Bone marrow (tissue), 2 donors: ENCODE results near the gene BTNL2.
"Not testable (repeated sequence)": the region's sequence is repeated elsewhere in the genome, so short reads cannot be mapped to it uniquely, and the experiment has no call there.

Experiments
- DNase-seq, 2 donors: peaks; one replicate each; lab custom pipeline; 2025; lab: John Stamatoyannopoulos, UW

Gene BTNL2

GRCh38 chr6:32406857-32407256 lies at the start of gene BTNL2:
TSS of gene BTNL2 (minus strand) at chr6:32407181. CDS start at chr6:32407123, 58 bp downstream.
- no peak for DNase-seq

- no peak for DNase-seq
These were observed 42.2 kb upstream of the BTNL2 start for GRCh38 chr6:32449088-32449736.

GRCh38 chr6:32447932-32448331 lies 41.0 kb upstream of the BTNL2 start:
- DNase-seq = no peak

GRCh38 chr6:32445321-32445854 lies 38.4 kb upstream of the BTNL2 start:
- DNase-seq = no peak

DNA sequence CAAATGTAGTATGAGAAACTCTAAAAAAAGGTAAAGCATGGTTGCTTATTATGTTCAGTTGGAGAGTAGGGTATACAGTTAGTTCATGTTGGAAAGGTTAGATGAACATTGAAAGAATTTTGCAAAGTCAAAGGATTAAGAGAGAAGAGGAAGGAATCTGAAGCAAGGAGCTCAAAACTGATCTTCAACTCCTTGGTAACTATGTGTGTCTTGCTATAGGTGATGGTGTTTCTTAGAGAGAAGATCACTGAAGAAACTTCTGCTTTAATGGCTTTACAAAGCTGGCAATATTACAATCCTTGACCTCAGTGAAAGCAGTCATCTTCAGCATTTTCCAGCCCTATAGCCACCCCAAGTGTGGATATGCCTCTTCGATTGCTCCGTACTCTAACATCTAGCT lies 37.5 kb upstream of the BTNL2 start:
- no peak for DNase-seq

- no peak for DNase-seq
These were observed 36.1 kb upstream of the BTNL2 start for GRCh38 chr6:32442977-32443552.

GRCh38 chr6:32442243-32442667 lies 35.3 kb upstream of the BTNL2 start:
- DNase-seq = no peak

- peak; percentile 13 to 96 for DNase-seq
These were observed 32.7 kb upstream of the BTNL2 start, which contains the start of gene HLA-DRA for GRCh38 chr6:32439602-32440214. TSS of gene HLA-DRA (plus strand) at chr6:32439887. CDS start at chr6:32439951, 64 bp downstream.

- DNase-seq = no peak
These were observed 32.2 kb upstream of the BTNL2 start for GRCh38 chr6:32439139-32439538.

- peak in 1 of 2 donors; percentile 88 for DNase-seq
These were observed 30.2 kb upstream of the BTNL2 start for GRCh38 chr6:32436995-32437836.

GRCh38 chr6:32436186-32436585 lies 29.2 kb upstream of the BTNL2 start:
- DNase-seq = no peak

DNA sequence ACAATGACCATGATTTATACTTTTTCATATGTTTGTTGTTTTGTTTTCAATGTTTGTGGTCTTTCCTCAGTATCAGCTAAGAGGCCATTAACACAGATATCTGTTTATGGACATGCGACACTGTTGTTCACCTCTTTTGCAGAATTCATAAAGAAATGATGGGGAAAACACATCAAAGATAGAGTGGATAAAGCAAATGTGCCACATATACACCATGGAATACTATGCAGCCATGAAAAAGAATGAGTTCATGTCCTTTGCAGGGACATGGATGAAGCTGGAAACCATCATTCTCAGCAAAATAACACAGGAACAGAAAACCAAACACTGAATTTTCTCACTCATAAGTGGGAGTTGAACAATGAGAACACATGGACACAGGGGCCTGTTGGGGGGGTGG lies 27.0 kb upstream of the BTNL2 start:
- DNase-seq = not testable (repeated sequence)

- no peak for DNase-seq
These were observed 25.1 kb upstream of the BTNL2 start for GRCh38 chr6:32432050-32432450.

GRCh38 chr6:32431142-32431541 lies 24.2 kb upstream of the BTNL2 start:
- no peak for DNase-seq

DNA sequence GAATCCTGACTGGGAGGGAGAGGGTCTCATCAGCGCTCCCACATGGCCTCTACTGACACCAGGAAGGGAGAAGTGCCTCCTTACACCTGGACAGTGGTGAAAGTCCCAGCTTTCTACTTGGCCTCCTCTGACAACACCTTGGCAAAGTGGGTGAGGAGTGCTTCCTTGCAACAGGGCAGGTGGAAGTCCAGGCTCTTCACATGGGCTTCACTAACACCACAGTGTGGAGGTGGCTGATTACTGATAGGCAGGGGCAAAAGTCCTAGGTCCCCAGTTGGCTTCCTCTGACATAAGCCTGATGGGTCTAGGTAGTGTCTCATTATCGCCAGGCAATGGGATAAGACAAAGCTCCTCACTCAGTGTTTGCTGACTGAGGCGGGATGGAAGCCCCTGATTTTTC lies 23.2 kb upstream of the BTNL2 start:
- no peak for DNase-seq

DNA sequence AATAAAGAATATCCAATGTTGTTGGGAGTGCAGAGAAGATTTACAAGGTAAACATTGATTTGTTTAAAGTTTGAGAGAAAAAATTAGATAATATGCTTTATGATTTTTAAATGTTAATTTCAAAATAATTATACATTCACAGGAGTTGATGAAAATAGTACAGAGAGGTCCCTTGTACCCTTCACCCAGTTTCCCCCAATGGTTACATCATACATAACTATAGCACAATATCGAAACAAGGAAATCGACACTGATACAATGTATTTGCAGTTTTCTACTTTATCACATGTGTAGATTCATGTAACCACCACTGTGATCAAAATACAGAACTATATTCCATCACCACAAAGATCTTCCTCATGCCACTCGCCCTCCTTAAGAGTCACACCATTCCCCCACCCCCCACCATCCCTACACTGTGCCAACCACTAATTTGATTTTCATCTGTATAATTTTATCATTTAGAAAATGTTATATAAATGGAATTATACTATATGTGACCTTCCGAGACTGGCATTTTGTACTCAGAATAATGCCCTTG lies 21.0 kb upstream of the BTNL2 start:
- no peak for DNase-seq

DNA sequence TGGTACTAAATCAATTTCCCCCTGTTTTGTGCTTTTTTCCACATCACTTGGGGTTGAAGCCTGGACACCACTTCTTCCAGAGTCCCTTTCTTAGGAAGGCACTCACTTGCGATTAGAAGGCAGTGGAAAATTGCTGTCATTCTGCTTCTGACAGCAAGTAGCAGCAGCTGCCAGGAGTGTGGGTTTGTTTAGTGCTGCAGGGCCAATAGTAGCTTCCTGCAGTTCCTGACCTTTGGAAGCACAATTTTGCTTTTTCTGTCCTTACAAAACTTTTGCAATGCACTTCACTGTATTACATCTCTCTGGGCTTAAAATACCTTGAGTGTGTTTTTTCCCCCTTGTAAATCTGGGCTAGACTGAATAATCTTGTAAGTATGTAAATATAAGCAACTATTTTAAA lies 20.2 kb upstream of the BTNL2 start:
- DNase-seq = no peak

GRCh38 chr6:32426338-32426737 lies 19.4 kb upstream of the BTNL2 start:
- no peak for DNase-seq

- no peak for DNase-seq
These were observed 17.8 kb upstream of the BTNL2 start for GRCh38 chr6:32424589-32425300.

- no peak for DNase-seq
These were observed 9.1 kb upstream of the BTNL2 start for GRCh38 chr6:32416036-32416435.

DNA sequence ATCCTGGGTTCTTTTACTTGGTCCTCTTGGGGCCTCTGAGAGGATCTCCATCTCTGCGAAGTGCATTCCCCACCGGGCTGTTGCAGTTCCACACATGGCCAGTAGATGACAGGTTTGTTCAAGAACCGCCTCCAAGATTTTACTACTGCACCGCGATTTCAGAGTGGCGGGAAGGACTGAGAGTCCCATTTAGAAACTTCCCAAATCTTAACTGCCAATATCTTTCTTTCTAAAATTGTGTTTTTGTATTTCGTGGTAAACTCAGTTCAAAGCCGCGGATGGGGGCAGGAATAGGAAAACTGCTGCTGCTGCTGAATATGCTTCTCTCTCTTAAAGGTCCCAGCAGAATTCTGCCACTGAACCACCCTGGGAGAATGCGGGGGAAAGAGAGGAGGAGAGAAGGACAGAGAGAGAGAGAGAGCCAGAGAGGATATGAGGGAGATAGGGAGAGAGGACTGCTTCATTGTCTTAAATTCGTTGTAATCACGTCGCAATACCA lies 8.6 kb upstream of the BTNL2 start:
- DNase-seq = peak; percentile 47 to 68
